GM21529 (cell line): ENCODE results near the gene SFT2D2.
A peak's percentile ranks its signal among the peaks of the same experiment; 100 is the strongest.
"Not testable (repeated sequence)": the region's sequence is repeated elsewhere in the genome, so short reads cannot be mapped to it uniquely, and the experiment has no call there.

Experiments
- ATAC-seq: cut with Tn5 transposase; IDR thresholded peaks from one replicate; pipeline ENCODE4 v1.9.1; 2021; ENCODE audit not compliant: unreplicated experiment

The SFT2D2 gene

DNA sequence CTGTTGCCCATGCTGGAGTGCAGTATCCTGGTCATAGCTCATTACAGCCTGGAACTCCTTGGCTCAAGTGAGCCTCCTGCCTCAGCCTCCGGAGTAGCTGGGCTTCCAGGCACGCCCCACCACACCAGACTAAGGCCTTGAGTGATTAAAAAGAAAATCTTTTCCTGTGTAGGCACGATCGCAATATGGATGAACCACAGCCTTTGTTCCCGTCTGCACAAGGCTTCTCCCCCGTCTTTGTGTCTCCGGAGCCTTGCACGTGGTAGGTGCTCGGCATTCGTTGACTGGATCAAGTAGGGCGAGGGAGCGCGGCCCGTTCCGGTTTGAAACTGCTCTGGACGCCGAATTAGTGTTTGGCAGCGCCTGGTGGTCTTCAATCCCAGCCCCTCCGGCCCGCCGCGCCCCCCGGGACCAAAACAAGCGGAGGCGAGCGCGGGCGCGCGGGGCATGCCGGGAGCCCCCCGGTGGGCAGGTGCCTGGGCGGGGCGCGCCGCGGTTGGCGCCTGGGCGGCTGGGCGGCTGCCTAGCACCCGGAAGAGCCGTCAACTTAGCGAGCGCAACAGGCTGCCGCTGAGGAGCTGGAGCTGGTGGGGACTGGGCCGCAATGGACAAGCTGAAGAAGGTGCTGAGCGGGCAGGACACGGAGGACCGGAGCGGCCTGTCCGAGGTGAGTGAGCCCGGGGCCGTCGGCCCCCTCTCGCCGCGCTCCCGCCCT lies at the start of gene SFT2D2:
TSS of gene SFT2D2 (plus strand) at position 529 of the 715 bp plus-strand sequence. CDS start at position 605, 76 bp downstream.
- ATAC-seq = peak; percentile 76

DNA sequence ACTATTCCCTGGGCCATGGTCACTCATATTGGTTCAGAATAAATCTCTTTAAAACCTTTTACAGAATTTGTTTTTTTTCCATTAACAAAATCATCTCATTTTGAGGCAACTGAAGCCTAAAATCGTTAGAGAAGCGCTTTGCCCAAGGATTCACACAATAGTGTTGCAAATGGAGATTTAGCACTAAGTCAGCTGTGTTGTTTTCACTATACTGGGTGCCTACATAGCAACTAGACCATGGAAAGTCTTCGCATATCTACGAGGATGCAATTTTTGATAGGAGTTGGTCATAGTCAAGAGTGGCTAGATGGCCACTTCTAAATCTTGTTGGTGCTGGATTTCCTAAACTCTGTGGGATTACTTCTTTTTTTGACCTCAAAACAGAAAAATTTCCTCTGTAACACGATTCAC lies 47.6 kb upstream of the SFT2D2 start:
- no peak for ATAC-seq

DNA sequence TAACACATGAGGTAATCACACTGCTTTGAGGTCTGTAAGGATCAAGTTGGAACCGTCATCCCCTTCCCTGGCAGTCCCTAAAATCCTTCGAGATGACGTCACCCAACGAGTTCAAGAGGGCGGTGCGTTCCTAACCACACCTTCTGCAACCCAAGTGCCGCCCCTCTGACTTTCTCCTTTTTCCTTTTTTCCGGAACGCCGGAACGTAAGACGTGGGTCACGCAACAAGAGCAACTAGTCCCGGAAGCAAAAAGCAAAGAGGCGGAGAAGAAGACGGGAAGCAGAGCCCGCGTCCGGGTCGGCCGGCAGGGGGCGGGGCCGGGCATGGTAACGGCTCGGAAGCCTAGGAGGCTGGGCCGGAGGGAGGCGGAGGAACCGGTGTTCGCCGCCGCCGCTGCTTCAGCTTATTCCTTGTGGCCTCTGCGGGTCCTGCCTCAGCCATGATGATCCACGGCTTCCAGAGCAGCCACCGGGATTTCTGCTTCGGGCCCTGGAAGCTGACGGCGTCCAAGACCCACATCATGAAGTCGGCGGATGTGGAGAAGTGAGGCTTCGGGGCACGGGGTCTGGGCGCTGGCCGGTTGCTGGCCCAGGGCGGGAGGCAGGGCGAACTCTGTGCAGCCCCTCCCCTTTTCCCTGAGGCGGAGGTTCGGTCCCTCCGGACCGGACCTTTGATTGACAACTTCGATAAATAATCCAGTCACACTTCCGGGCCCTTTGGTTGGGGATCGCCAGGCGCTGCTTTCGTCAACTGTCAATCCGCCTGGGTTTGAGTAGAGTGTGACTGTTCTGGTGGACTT lies 47.0 kb upstream of the SFT2D2 start, which contains the start of gene TIPRL:
TSS of gene TIPRL (plus strand) at position 325 of the 800 bp plus-strand sequence. CDS start at position 441, 116 bp downstream.
- ATAC-seq = peak; percentile 93

DNA sequence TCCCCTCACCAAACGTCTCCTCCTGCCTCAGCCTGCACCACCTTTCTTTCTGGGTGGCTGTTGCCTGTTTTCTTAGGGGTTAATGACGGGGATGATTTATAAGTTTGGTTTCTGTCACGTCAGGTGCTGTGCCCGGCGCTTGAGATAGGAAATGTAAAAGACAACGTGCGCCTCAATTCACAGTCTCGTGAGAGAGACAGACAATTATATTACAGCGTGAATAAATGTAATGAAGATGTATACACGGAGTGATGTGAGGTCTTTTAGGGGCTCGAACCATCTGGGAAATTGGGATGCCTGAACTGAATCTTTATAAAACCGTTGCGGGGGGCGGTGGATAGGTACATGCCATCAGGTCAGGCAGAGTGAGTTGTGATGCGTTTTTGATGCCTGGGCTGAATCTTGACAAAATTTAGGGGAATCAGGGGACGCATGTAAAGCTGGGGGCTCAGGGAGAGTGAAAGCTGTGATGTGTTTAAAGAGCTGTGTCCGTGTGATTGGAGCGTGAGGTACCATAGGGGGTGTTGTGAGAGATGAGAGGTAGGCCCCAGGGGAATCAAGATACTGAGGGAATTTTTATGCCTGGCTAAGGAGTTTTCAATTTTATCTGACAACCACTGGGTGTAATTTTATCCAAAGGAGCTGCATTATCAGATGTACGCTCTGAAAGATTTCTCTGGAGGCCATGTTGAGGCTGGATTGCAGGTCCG lies 46.2 kb upstream of the SFT2D2 start:
- ATAC-seq = no peak

DNA sequence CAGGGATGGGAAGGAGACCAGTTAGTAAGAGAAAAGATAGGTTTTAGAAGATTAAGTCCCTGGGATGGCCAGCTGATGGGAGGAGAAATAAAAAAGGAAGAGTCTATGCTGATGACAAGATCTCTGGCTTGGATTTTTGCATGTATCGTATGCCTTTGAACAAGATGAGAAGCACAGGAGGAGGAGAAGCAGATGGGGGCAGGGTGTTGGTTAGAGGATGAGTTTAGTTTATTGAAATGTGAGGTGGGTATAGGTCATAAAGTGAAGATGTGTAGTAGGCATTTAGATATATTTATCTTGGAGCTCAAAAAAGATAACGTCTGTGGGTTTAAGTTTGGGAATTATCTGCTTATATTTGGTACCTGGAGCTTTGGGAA lies 45.7 kb upstream of the SFT2D2 start:
- no peak for ATAC-seq

DNA sequence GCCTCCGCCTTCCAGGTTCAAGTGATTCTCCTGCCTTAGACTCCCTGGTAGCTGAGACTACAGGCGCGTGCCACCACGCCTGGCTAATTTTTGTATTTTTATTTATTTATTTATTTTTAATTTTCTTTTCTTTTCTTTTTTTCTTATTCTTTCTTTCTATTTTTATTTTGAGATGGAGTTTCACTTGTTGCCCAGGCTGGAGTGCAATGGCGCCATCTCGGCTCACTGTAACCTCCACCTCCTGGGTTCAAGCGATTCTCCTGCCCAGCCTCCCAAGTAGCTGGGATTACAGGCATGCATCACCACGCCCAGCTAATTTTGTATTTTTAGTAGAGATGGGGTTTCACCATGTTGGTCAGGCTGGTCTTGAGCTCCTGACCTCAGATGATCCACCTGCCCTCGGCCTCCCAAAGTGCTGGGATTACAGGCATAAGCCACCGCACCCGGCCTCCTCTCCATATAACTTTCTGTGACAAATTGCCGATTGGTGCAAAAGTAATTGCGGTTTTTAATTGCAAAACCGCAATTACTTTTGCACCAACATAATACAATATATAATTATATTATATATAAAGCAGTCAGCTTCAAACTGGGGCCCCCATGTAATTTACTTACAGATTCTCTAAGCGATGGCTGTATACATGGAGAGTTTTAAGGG lies 44.6 kb upstream of the SFT2D2 start:
- ATAC-seq = not testable (repeated sequence)

DNA sequence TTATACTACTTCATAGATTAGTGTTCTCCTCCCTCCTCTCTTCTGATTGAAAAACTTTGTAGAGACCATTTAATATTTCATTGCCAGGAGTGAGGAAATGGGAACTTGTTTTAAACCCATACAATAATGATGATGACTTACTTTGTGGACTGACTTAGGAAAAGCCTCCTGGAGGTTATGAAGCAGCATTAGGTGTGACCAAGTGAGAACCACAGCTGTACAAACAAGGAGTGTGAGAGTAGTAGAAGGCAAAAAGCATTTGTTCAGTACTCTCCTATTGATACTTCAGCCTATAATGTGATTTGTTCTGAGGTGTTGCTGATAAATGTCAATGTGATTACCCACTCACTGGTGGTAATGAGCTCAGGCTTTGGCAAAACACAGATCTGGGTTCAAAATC lies 38.6 kb upstream of the SFT2D2 start:
- no peak for ATAC-seq

DNA sequence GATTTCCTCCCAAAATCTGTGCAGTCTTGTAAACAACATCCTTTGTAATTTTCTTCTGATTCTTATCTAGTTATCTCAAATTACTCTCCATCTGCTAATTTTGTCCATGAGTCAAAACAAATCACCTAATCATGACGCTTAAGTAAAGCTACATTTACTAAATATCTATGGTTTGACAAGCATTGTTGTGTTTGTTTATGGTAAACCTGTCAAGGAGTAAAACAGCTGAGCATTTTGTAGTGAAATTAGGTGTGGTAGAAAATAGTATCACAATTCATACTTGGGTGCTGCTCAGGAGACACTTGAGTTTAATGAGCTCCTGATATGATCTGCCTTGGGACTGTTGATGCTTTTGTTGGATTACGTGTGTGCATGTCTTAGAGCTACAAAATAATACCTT lies 35.4 kb upstream of the SFT2D2 start:
- ATAC-seq = no peak

DNA sequence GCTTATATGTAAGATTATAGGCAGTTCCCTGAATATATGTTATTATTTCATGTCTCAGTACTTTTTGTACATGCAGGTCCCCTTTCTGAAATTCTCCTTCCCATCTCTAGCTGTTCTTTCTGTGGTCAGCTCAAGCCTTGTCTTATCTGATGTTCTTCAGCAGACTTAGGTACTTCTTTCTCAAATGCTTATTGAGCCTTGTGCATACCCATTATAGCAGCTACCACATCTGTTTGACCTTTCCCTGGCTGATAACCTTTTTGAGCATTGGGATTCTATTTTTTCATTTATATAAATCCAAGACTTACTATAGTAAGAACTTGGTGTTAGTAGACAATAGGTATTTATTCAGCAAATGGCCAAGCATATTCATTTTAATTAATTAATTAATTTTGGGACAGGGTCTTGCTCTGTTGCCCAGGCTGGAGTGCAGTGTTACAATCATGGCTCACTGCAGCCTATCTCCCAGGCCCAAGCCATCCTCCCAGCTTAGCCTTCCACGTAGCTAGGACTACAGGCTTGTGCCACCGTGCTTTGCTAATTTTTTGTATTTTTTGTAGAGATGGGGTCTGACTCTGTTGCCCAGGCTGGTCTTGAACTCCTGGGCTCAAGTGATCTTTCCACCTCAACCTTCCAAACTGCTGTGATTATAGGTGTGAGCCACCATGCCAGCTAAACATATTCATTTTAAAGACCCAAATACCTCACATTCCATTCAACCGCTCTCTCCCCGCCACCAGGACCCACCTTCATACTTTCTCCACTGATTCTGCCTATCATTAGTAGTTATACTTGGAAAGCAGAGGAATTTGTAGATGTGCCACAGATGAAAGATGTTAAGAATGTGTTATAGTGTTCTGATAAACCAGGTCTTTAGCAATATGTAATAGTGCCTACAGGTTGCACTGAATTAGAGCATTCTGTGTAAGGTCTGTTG lies 30.3 kb upstream of the SFT2D2 start:
- ATAC-seq = no peak

DNA sequence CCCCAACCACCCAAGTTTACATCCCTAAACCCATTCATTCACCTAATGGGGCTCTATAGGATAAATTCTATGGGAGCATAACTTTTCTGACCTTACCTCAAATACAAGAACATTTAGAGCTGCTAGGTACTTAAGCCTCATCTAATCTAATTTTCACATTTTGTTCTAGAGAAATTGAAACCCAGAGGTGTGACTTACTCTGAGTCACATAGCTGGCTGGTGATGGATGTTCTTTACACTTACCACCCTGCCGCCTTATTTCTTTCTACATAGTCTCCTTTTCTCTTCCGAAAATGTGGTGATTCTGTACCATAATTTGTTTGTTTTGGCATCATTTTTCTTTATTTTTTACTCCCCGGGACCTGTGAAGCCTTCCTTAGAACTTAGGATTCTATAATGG lies 26.7 kb upstream of the SFT2D2 start:
- ATAC-seq = no peak

DNA sequence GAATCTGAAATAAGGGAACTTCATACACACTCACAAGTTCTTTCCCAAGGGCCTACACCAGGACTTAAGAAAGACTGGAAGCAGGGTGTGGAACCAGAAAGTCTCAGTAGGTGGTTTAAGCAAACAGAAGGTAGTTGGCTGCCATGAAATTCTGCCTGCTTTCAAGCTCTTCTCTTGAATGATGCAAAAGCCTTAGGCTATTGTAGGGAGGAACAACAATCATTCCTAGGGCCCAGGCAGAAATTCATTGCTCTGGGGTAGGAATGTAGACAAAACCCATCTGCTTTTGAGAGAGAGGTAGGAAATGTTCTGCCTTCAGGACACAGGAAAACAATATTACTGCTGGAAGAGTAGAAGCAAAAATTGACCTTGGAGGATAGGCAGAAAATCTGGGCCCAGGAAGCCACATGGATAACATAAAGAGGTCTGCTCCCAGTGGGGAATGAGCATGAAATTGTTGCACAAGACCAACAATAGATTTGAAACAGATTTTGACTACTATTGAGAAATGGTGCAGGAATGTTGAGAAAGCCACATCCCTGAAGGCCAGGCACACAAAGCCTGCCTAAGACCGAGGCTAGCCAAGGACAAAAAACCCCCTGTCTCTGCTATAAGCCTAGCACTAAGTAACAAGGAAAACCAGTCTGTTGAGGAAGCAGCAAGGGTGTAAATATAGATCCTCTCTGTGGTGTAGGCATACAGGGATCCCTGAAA lies 22.7 kb upstream of the SFT2D2 start:
- ATAC-seq = no peak

DNA sequence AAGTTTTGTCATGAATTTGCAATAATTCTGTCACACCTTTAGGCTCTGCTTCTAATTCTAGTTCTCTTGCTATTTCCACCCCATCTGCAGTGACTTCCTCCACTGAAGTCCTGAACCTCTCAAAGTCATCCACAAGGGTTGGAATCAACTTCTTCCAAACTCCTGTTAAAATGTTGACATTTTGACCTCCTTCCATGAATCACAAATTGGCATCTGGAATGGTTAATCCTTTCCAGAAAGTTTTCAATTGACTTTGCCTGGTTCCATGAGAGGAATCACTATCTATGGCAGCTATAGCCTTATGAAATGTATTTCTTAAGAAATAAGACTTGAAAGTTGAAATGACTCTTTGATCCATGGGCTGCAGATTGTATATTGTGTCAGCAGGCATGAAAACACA lies 19.7 kb upstream of the SFT2D2 start:
- no peak for ATAC-seq

DNA sequence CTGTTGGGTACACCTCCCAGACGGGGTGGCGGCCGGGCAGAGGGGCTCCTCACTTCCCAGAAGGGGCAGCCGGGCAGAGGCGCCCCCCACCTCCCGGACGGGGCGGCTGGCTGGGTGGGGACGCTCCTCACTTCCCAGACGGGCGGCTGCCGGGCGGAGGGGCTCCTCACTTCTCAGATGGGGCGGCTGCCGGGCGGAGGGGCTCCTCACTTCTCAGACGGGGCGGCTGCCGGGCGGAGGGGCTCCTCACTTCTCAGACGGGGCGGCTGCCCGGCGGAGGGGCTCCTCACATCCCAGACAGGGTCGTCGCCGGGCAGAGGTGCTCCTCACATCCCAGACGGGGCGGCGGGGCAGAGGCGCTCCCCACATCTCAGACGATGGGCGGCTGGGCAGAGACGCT lies 18.1 kb upstream of the SFT2D2 start:
- not testable (repeated sequence) for ATAC-seq

DNA sequence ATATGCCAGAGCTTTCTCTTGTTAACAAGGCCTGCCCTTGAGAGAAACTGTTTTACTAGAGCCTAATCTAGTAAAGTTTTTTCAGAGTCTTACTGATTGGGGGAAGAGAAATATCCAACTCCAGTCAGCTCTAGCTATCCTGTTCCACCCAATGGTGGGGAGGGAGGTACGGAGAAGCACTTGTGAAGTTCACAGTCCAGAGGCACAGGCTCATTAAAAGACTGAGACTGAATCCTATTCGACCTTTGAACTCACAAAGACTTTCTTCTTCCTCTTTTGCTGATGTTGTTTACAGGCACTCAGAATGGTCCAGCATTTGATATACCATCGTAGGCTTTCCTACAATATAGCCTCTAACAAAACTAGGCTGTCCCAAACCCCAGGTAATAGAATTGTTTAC lies 15.5 kb upstream of the SFT2D2 start:
- ATAC-seq = no peak

DNA sequence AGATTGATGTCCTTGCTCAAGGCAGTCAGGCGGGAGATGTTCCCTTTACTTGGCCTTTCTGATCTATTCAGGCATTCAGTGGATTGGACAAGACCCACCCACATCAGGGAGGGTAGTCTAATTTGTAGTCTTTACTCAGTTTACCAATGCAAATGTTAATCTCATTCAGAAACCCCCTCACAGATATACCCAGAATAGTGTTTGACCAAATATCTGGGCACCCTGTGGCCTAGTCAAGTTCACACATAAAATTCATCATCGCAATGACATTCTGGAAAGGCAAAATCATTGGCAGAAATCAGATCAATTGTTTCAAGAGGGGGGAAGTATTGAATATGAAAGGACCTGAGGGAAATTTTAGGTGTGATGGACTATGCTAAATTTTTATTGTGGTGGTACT lies 12.5 kb upstream of the SFT2D2 start:
- ATAC-seq = no peak

DNA sequence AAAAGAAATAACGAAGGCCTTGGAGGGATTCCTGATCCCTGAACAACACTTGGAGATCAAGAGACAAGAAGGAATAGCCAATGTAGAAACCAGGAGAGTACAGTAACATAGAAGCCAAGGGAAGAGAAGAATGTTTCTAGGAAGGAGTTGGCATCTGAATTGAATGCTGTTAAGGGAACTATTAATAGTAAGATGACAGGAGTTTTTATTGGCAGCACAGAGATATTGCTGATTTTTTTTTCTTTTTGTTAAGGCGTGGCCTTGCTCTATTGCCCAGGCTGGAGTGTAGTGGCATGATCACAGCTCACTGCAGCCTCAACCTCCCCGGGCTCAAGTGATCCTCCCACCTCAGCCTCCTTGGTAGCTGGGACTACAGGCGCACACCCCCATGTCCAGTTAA lies 9.6 kb upstream of the SFT2D2 start:
- ATAC-seq = no peak

DNA sequence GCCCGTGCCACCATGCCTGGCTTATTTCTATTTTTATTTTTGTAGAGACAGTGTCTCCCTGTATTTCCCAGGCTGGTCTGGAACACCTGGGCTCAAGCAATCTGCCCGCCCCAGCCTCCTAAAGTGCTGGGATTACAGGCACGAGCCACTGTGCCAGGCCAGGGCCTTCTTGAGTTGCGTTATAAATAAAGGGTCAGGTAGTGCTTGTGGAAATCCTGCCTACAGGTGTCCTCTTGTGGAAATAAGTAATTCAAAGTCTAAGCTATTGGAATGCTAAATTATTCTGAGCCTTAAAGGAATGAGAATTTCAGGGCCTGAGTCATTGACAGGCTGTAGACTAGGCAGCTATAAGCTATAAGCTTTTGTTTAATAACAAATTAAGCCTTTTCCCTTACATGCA lies 8.1 kb upstream of the SFT2D2 start:
- no peak for ATAC-seq

DNA sequence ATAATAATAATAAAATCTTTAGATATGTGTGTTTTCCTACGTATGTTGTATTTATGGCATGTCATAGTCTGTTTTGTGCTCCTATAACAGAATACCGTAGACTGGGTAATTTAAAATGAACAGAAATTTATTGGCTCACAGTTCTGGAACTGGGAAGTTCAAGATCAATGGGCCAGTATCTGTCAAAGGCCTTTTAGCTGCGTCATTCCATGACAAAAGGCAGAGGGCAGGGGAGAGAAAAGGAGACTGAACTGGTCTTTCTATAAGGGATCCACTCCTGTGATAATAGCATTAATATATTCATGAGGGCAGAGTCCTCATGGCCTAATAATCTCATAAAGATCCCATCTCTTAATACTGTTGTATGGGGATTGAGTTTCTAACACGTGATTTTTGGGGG lies 7.1 kb upstream of the SFT2D2 start:
- no peak for ATAC-seq

DNA sequence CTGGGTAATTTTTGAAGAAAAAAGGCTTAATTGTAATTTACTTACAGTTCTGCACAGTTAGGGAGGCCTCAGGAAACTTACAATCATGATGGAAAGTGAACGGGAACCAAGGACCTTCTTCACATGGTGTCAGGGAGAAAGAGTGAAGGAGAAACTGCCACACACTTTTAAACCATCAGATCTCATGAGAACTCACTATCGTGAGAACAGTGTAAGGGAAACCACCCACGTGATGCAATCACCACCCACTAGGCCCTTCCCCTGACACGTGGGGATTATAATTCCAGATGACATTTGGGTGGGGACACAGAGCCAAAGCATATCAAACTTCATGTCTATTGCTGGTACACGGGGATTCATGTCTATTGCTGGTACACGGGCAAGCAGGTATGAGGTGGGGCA lies 5.3 kb upstream of the SFT2D2 start:
- ATAC-seq = no peak

DNA sequence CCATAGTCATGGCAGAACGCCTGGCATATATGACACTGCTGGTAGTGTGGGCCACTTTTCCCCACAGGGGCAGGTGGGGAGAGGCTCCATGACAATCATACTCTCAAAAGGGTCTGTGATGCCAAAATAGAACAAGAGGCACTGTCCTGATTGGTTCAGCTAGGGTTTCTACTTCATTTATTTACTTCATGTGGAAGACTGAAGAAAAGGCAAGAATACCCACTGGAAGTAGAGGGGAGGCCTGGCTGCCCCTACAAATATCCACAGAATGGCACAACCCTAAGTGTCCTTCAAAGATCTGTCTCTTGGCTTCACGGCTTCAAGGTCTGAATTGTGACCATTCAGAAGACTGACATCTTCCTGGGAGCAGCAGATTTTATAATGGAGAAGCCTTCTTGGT lies 4.5 kb upstream of the SFT2D2 start:
- no peak for ATAC-seq
